ENCODE results near the gene POU5F1. TPM values are rescaled to one million over a fixed set of nuclear protein-coding genes. Genes with fewer than 3 reads are reported as not detected.

Gene POU5F1
- polyA plus RNA-seq, 1 donor from 2014 or later: not detected

DNA sequence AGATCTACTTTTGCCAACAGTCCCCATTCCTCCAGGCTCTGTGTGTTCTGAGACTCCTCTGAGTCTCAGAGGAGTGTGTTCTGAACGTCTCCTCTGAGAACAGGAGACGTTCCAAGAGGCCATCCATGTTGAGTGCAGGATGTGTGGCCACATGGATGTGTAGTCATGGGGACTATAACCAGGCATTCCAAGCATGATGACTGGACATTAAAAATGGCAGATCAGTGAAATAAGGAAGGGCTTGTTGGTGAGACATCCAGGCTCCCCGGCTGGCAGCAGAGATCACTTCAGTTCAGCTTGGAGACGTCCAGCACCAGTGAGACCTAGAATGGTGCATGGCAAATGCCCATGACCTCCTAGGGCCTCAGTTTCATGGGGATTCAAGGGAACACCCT, 34.3 kb upstream of the POU5F1 start:
- TF ChIP-seq EZH2 (IDR thresholded peaks at IDR 0.05; ENCODE audit: borderline replicate concordance, insufficient read depth, low read length, poor library complexity, severe bottlenecking) (no peak), RAD21 (conservative IDR thresholded peaks at IDR 0.05) (no peak), MXI1 (conservative IDR thresholded peaks at IDR 0.05; ENCODE audit: poor library complexity, severe bottlenecking) (no peak), TAF1 (IDR thresholded peaks at IDR 0.05; ENCODE audit: low read depth) (no peak), SMC3 (conservative IDR thresholded peaks at IDR 0.05; ENCODE audit: poor library complexity) (no peak), EP300 (conservative IDR thresholded peaks at IDR 0.05; ENCODE audit: poor library complexity, severe bottlenecking) (no peak), POLR2AphosphoS5 (IDR thresholded peaks at IDR 0.05) (no peak)
- TF ChIP-seq, protein P1, sequence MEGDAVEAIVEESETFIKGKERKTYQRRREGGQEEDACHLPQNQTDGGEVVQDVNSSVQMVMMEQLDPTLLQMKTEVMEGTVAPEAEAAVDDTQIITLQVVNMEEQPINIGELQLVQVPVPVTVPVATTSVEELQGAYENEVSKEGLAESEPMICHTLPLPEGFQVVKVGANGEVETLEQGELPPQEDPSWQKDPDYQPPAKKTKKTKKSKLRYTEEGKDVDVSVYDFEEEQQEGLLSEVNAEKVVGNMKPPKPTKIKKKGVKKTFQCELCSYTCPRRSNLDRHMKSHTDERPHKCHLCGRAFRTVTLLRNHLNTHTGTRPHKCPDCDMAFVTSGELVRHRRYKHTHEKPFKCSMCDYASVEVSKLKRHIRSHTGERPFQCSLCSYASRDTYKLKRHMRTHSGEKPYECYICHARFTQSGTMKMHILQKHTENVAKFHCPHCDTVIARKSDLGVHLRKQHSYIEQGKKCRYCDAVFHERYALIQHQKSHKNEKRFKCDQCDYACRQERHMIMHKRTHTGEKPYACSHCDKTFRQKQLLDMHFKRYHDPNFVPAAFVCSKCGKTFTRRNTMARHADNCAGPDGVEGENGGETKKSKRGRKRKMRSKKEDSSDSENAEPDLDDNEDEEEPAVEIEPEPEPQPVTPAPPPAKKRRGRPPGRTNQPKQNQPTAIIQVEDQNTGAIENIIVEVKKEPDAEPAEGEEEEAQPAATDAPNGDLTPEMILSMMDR (IDR thresholded peaks at IDR 0.05; ENCODE audit: poor library complexity, severe bottlenecking): no peak
- TF ChIP-seq, protein P2, sequence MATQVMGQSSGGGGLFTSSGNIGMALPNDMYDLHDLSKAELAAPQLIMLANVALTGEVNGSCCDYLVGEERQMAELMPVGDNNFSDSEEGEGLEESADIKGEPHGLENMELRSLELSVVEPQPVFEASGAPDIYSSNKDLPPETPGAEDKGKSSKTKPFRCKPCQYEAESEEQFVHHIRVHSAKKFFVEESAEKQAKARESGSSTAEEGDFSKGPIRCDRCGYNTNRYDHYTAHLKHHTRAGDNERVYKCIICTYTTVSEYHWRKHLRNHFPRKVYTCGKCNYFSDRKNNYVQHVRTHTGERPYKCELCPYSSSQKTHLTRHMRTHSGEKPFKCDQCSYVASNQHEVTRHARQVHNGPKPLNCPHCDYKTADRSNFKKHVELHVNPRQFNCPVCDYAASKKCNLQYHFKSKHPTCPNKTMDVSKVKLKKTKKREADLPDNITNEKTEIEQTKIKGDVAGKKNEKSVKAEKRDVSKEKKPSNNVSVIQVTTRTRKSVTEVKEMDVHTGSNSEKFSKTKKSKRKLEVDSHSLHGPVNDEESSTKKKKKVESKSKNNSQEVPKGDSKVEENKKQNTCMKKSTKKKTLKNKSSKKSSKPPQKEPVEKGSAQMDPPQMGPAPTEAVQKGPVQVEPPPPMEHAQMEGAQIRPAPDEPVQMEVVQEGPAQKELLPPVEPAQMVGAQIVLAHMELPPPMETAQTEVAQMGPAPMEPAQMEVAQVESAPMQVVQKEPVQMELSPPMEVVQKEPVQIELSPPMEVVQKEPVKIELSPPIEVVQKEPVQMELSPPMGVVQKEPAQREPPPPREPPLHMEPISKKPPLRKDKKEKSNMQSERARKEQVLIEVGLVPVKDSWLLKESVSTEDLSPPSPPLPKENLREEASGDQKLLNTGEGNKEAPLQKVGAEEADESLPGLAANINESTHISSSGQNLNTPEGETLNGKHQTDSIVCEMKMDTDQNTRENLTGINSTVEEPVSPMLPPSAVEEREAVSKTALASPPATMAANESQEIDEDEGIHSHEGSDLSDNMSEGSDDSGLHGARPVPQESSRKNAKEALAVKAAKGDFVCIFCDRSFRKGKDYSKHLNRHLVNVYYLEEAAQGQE (IDR thresholded peaks at IDR 0.05; ENCODE audit: borderline replicate concordance): no peak
- Histone ChIP-seq H3K9me3 (ENCODE audit: low read length) (no peaks in the 10 kb centered on the region), H4K20me1 (ENCODE audit: insufficient read depth) (no peaks in the 10 kb centered on the region), H3K4me2 (ENCODE audit: low read length) (no peak overlapping the region), H2AFZ (ENCODE audit: low read depth, low read length) (no peak overlapping the region), H3F3A (ENCODE audit: insufficient read depth, low read length, poor library complexity, severe bottlenecking) (no peaks in the 10 kb centered on the region), H3K9ac (ENCODE audit: low read length) (no peak overlapping the region), H3K27me3 (ENCODE audit: insufficient read depth, low read depth, low read length) (no peaks in the 10 kb centered on the region), H3K4me3 (ENCODE audit: low read length) (no peak overlapping the region), H3K36me3 (ENCODE audit: insufficient read depth, low read length) (no peaks in the 10 kb centered on the region), H3K27ac (ENCODE audit: low read length) (no peak overlapping the region), H3K79me2 (replicated peaks; ENCODE audit: insufficient read depth, low read length) (no peaks in the 10 kb centered on the region), H3K9me2 (ENCODE audit: insufficient read depth, low read length) (no peaks in the 10 kb centered on the region)

DNA sequence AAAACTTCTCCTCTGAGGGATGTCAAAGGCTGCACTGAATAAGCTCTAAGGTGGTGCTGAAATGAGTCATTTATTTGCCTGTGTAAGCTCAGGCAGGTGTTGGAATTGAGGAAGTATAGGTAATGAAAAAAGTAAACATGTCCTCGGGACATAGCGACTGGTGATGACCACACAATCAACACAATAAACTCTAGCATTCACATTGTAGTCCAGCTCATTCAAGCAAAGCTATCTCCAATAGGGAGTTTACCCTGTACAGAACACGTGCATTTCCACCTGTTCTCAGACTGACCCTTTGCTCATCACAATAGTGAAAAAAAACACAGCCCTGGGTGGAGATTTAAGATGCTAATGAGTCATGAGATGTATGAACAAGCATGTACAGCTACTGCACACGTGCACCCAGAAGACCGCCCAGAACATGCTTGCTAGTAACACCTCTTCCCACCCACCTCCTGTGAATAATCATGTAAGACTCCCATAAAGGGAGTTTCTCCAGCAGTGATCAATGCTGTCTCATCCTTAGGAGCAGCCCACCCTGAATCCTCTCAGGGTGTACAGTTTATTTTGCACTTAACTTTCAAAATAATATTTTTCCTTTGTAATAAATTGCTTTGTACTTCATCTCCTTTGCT, 33.0 kb upstream of the POU5F1 start:
- H3K27ac ChIP-seq (ENCODE audit: low read length): no peak overlapping the region
- H3K79me2 ChIP-seq (replicated peaks; ENCODE audit: insufficient read depth, low read length): no peaks in the 10 kb centered on the region
- H2AFZ ChIP-seq (ENCODE audit: low read depth, low read length): no peak overlapping the region
- no peak overlapping the region for H3K9ac ChIP-seq (ENCODE audit: low read length)
- TF ChIP-seq MXI1 (conservative IDR thresholded peaks at IDR 0.05; ENCODE audit: poor library complexity, severe bottlenecking): no peak
- no peak for TF ChIP-seq EZH2 (IDR thresholded peaks at IDR 0.05; ENCODE audit: borderline replicate concordance, insufficient read depth, low read length, poor library complexity, severe bottlenecking)
- no peak for TF ChIP-seq POLR2AphosphoS5 (IDR thresholded peaks at IDR 0.05)
- TF ChIP-seq EP300 (conservative IDR thresholded peaks at IDR 0.05; ENCODE audit: poor library complexity, severe bottlenecking): no peak
- TF ChIP-seq, protein P1 (IDR thresholded peaks at IDR 0.05; ENCODE audit: poor library complexity, severe bottlenecking): no peak
- TF ChIP-seq SMC3 (conservative IDR thresholded peaks at IDR 0.05; ENCODE audit: poor library complexity): no peak
- no peak for TF ChIP-seq TAF1 (IDR thresholded peaks at IDR 0.05; ENCODE audit: low read depth)
- TF ChIP-seq RAD21 (conservative IDR thresholded peaks at IDR 0.05): no peak
- TF ChIP-seq, protein P2 (IDR thresholded peaks at IDR 0.05; ENCODE audit: borderline replicate concordance): no peak
- H3K9me2 ChIP-seq (ENCODE audit: insufficient read depth, low read length): no peaks in the 10 kb centered on the region
- H3K4me2 ChIP-seq (ENCODE audit: low read length): no peak overlapping the region
- H3K27me3 ChIP-seq (ENCODE audit: insufficient read depth, low read depth, low read length): no peaks in the 10 kb centered on the region
- no peak overlapping the region for H3K4me3 ChIP-seq (ENCODE audit: low read length)
- H3F3A ChIP-seq (ENCODE audit: insufficient read depth, low read length, poor library complexity, severe bottlenecking): no peaks in the 10 kb centered on the region
- no peaks in the 10 kb centered on the region for H3K9me3 ChIP-seq (ENCODE audit: low read length)
- H4K20me1 ChIP-seq (ENCODE audit: insufficient read depth): no peaks in the 10 kb centered on the region
- H3K36me3 ChIP-seq (ENCODE audit: insufficient read depth, low read length): no peaks in the 10 kb centered on the region

All from neural cell (in vitro differentiated cells).